ENCODE measurements around the gene KIF11. TPM values are rescaled to one million over a fixed set of nuclear protein-coding genes. Genes with fewer than 3 reads are reported as not detected.

KIF11 gene
- total RNA-seq, 1 experiment from 2014 or later: 33.8 TPM

DNA sequence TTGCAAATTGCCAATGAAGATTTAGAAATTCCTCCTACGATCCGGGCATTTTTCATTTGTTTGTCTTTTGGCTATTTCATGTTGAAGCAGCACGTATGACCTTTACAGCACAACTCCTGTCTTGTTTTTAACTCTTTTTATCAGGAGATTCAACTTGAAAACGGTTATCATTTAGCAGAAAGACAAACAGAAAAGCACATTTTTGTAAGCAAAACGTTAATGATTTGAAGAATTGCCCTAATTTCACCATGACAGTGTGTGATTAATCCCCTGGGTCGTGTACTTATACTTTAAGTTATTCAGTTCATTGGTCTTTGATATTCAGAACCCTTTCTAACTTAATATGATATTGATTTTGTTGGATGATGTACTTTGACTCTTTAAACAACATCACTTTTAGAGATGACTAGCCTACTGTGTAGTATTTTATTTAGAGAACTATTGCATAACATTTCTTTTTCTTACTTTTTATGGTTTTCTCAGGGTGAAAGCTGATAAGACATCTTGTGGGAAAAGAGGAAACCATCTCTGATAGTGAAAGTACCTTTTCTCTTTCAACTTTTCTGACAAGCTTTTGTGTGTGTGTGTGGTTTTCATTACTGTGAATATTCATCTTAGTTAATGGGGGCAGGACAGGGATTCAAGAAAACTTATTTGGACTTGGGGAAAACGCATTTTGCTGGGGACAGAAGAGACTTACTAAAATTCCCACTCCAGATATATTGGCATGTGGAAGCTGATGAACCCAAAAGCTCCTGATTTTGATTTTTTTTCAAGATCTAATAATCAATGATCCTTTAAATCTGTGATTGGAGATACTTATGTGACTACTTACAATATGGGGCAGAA is 105.0 kb downstream of the KIF11 start:
- POLR2A ChIA-PET: no interaction called here
- CTCF ChIA-PET: no interaction called here
- RAD21 ChIA-PET (ENCODE audit: low non-redundant PET in 1 of 2, low total read pairs in 2 of 2, uncharacterized antibody in 2 of 2, unreplicated experiment in 2 of 2): no interaction called here
- DNase-seq (ENCODE audit: low read depth, low spot score) (no peak), ATAC-seq (no peak)
- H3K4me2 ChIP-seq (ENCODE audit: low read length): no peak overlapping the region
- H3K9ac ChIP-seq (ENCODE audit: low read length): no peak overlapping the region
- TF ChIP-seq CBX3 (IDR thresholded peaks at IDR 0.05; ENCODE audit: low read depth) (no peak), MAX (IDR thresholded peaks at IDR 0.05) (no peak), REST (IDR thresholded peaks at IDR 0.05; ENCODE audit: low read depth) (no peak), EZH2 (IDR thresholded peaks at IDR 0.05) (no peak), EZH2phosphoT487 (IDR thresholded peaks at IDR 0.05; ENCODE audit: borderline replicate concordance) (no peak), JUND (IDR thresholded peaks at IDR 0.05) (no peak), ZFX (IDR thresholded peaks at IDR 0.05) (no peak)
- TF ChIP-seq, protein P1, sequence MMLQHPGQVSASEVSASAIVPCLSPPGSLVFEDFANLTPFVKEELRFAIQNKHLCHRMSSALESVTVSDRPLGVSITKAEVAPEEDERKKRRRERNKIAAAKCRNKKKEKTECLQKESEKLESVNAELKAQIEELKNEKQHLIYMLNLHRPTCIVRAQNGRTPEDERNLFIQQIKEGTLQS (IDR thresholded peaks at IDR 0.05): no peak
- TF ChIP-seq, protein P2, sequence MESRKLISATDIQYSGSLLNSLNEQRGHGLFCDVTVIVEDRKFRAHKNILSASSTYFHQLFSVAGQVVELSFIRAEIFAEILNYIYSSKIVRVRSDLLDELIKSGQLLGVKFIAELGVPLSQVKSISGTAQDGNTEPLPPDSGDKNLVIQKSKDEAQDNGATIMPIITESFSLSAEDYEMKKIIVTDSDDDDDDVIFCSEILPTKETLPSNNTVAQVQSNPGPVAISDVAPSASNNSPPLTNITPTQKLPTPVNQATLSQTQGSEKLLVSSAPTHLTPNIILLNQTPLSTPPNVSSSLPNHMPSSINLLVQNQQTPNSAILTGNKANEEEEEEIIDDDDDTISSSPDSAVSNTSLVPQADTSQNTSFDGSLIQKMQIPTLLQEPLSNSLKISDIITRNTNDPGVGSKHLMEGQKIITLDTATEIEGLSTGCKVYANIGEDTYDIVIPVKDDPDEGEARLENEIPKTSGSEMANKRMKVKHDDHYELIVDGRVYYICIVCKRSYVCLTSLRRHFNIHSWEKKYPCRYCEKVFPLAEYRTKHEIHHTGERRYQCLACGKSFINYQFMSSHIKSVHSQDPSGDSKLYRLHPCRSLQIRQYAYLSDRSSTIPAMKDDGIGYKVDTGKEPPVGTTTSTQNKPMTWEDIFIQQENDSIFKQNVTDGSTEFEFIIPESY (IDR thresholded peaks at IDR 0.05; ENCODE audit: extremely low read depth, insufficient replicate concordance, low read length): no peak
- H3K79me2 ChIP-seq (ENCODE audit: insufficient read depth, low read length): no peaks in the 10 kb centered on the region; the same call in 1 of the 2 replicates
- no peaks in the 10 kb centered on the region for H3K4me1 ChIP-seq (ENCODE audit: control insufficient read depth in 1 of 2, insufficient read depth in 2 of 2, low read length in 2 of 2)
- no peak overlapping the region for H2AFZ ChIP-seq (ENCODE audit: low read depth, low read length, poor library complexity, severe bottlenecking)
- no TSS peak for BruUV-seq (replicated peaks)
- H3K36me3 ChIP-seq (ENCODE audit: control insufficient read depth in 1 of 2, insufficient read depth in 2 of 2, low read length in 2 of 2): peaks cover 0 to 3% of the 10 kb centered on the region in 2 experiments; a peak in 1 of 4 replicates
- H3K9me3 ChIP-seq (ENCODE audit: control insufficient read depth in 1 of 2, insufficient read depth in 1 of 2, low read depth in 1 of 2, low read length in 2 of 2): no peaks in the 10 kb centered on the region
- no peaks in the 10 kb centered on the region for H3K27me3 ChIP-seq (ENCODE audit: insufficient read depth, low read length)
- H3K4me3 ChIP-seq (replicated peaks in 1 of 2; ENCODE audit: low read depth in 1 of 2, low read length in 2 of 2): no peak overlapping the region
- H3K9me2 ChIP-seq (ENCODE audit: insufficient read depth): no peaks in the 10 kb centered on the region
- no peaks in the 10 kb centered on the region for H4K20me1 ChIP-seq (ENCODE audit: insufficient read depth)
- no peak overlapping the region for H3K27ac ChIP-seq (ENCODE audit: low read depth, low read length)
- intact Hi-C loops (cut with micrococcal nuclease): no loop called here
